K562 (cell line): ENCODE data around the gene VWA1. TPM values are rescaled to one million over a fixed set of nuclear protein-coding genes. Genes with fewer than 3 reads are reported as not detected.
"Not testable (repeated sequence)": the region's sequence is repeated elsewhere in the genome, so short reads cannot be mapped to it uniquely, and the experiment has no call there.

Experiments used
- ATAC-seq: fragments of 200-7000 bp; cut with Tn5 transposase; 3 replicates; pipeline ENCODE4 v1.9.1; 2020; ENCODE audit warnings: moderate library complexity
- BruUV-seq: library from RNA; stranded (reverse); fragments of 400-500 nt; replicated peaks from 2 replicates; lab custom pipeline; 2021; lab: Mats Ljungman, UMichigan
- CTCF ChIA-PET: fragments of 300-600 bp; formaldehyde crosslinking; extraction: SDS; loops from one replicate; lab custom pipeline; 2021; ENCODE audit warnings: low intra/inter-chr PET ratio; lab: Yijun Ruan, JAX
- POLR2A ChIA-PET: fragments of 300-600, 350-650 bp; sonication (Branson Sonifier 250); formaldehyde crosslinking; extraction: SDS; loops from one replicate; lab custom pipeline; 2021; ENCODE audit warnings: antibody characterized with exemption, inconsistent platforms; lab: Yijun Ruan, JAX
- DNase-seq, 4 experiments: peaks; one replicate each; pipeline versions ENCODE4 v3.0.0 to v3.0.0-alpha.2; 2011 to 2018; ENCODE audit warnings: low spot score in 3 of 4, mixed read lengths in 3 of 4; ENCODE audit errors: extremely low read depth in 1 of 4
- FAIRE-seq: peaks from 2 replicates; lab custom pipeline; 2011; peaks lifted over from hg19 to GRCh38; lab: Jason Lieb, UNC
- H2AFZ ChIP-seq: 2 replicates; pipeline ENCODE4 v1.6.0; 2011; ENCODE audit warnings: low read depth, low read length, control low read depth, inconsistent platforms
- H3K27ac ChIP-seq: fragments of 200-600 bp; 3 replicates; pipeline ENCODE4 v1.8.0; 2011; ENCODE audit warnings: low read depth, mild to moderate bottlenecking, control low read depth, inconsistent platforms, low read length, moderate library complexity, mixed read lengths; ENCODE audit errors: extremely low read depth
- H3K27me3 ChIP-seq, 2 experiments: fragments of 300-600 bp in 1 of 2; 2 replicates in 1 of 2; 3 replicates in 1 of 2; pipeline versions ENCODE4 v1.6.0 to v1.8.0; 2011; ENCODE audit warnings: inconsistent platforms in 2 of 2, low read length in 2 of 2, mild to moderate bottlenecking in 1 of 2, mixed read lengths in 1 of 2, moderate library complexity in 1 of 2; ENCODE audit not compliant: control insufficient read depth in 2 of 2, insufficient read depth in 2 of 2
- H3K36me3 ChIP-seq: fragments of 300-600 bp; 3 replicates; pipeline ENCODE4 v1.8.0; 2011; ENCODE audit warnings: mild to moderate bottlenecking, low read length, inconsistent platforms; ENCODE audit not compliant: control insufficient read depth, insufficient read depth
- H3K4me1 ChIP-seq, 2 experiments: fragments of 200-600 bp in 1 of 2; replicated peaks in 1 of 2; 2 replicates in 1 of 2; 3 replicates in 1 of 2; pipeline versions ENCODE4 v1.5.1 to v1.8.0; 2011; ENCODE audit warnings: inconsistent platforms in 2 of 2, low read length in 2 of 2, mild to moderate bottlenecking in 1 of 2, mixed read lengths in 1 of 2, moderate library complexity in 1 of 2; ENCODE audit not compliant: control insufficient read depth in 2 of 2, insufficient read depth in 2 of 2
- H3K4me2 ChIP-seq: 2 replicates; pipeline ENCODE4 v1.6.1; 2011; ENCODE audit warnings: low read length, control low read depth, inconsistent platforms, mixed read lengths; ENCODE audit not compliant: insufficient read depth
- H3K4me3 ChIP-seq: fragments of 200-600 bp; sonication (generic), shearing (Covaris generic); 2 replicates; pipeline ENCODE4 v1.5.1; 2016; ENCODE audit warnings: control low read depth, inconsistent platforms
- H3K79me2 ChIP-seq: fragments of 200-600 bp; 3 replicates; pipeline ENCODE4 v1.8.0; 2011; ENCODE audit warnings: low read length, inconsistent platforms; ENCODE audit not compliant: control insufficient read depth, insufficient read depth
- H3K9ac ChIP-seq, 2 experiments: 2 replicates each; pipeline versions ENCODE4 v1.6.0 to v1.6.1; 2011; ENCODE audit warnings: low read depth in 2 of 2, low read length in 2 of 2, control low read depth in 1 of 2, inconsistent platforms in 1 of 2, mild to moderate bottlenecking in 1 of 2, mixed read lengths in 1 of 2; ENCODE audit not compliant: insufficient read depth in 1 of 2
- H3K9me1 ChIP-seq: one replicate; pipeline ENCODE4 v1.6.0; 2011; ENCODE audit warnings: inconsistent platforms, mild to moderate bottlenecking, low read length, moderate library complexity; ENCODE audit not compliant: control insufficient read depth, insufficient read depth
- H3K9me3 ChIP-seq: replicated peaks from 2 replicates; pipeline ENCODE4 v1.5.1; 2011; ENCODE audit warnings: low read depth, low read length, inconsistent platforms; ENCODE audit not compliant: control insufficient read depth, insufficient read depth
- H4K20me1 ChIP-seq: replicated peaks from 2 replicates; pipeline ENCODE4 v1.6.1; 2011; ENCODE audit warnings: low read length, inconsistent platforms, mixed read lengths; ENCODE audit not compliant: control insufficient read depth, insufficient read depth
- WGBS: fragments of 100-300 bp; shearing (Covaris generic); methylation state at CpG from one replicate; pipeline ENCODE4 v1.1.6; 2016; ENCODE audit warnings: low coverage, mixed read lengths; ENCODE audit not compliant: insufficient coverage; ENCODE audit errors: missing lambda C conversion rate; 5-methylcytosine and 5-hydroxymethylcytosine counted together
- in situ Hi-C: fragments of 300-500 bp; cut with MboI; formaldehyde crosslinking; loops from 4 replicates; pipeline ENCODE4 v1.15.0; 2018; ENCODE audit warnings: inconsistent platforms, mixed read lengths
- intact Hi-C: fragments of 100-400 bp; cut with micrococcal nuclease; formaldehyde crosslinking; loops from 2 replicates; pipeline ENCODE4 v1.14.2; 2022
- polyA plus RNA-seq, 8 experiments: library from polyadenylated mRNA; depleted of rRNA in 4 of 8; stranded (reverse) in 5 of 8; unstranded in 3 of 8; fragments of >200 nt; fragmentation: Nextera tagmentation in 2 of 8; fragmentation: Illumina TruSeq in 1 of 8; extraction: Ambion mirVana in 2 of 8; extraction: Trizol in 1 of 8; gene quantifications; 2 replicates each; pipeline versions ENCODE4 v1.2.1 to v1.2.3, GENCODE V29; 2011 to 2014; ENCODE audit warnings: inconsistent platforms in 1 of 8, missing spikeins in 1 of 8
- total RNA-seq, 7 experiments: library from RNA; depleted of rRNA in 6 of 7; stranded (reverse); fragments of >200 nt in 6 of 7; fragmentation: Illumina TruSeq in 2 of 7; extraction: Trizol in 2 of 7; gene quantifications; 2 replicates each; pipeline versions ENCODE4 v1.2.1 to v1.2.3, GENCODE V29; 2011 to 2021; ENCODE audit warnings: low replicate concordance in 1 of 7
- TF ChIP-seq, protein P1 (sequence below): sonication (generic); formaldehyde crosslinking; IDR thresholded peaks from 2 replicates; pipeline ENCODE4 v1.8.1; 2023; ENCODE audit warnings: mild to moderate bottlenecking, missing genetic modification reagents

Gene VWA1
- total and polyA plus RNA-seq, 9 of the 15 experiments (the other 6 are each of a cell fraction or from before 2014, with no cell fraction given): 0.01 to 6.4 (median 0.85) TPM

DNA sequence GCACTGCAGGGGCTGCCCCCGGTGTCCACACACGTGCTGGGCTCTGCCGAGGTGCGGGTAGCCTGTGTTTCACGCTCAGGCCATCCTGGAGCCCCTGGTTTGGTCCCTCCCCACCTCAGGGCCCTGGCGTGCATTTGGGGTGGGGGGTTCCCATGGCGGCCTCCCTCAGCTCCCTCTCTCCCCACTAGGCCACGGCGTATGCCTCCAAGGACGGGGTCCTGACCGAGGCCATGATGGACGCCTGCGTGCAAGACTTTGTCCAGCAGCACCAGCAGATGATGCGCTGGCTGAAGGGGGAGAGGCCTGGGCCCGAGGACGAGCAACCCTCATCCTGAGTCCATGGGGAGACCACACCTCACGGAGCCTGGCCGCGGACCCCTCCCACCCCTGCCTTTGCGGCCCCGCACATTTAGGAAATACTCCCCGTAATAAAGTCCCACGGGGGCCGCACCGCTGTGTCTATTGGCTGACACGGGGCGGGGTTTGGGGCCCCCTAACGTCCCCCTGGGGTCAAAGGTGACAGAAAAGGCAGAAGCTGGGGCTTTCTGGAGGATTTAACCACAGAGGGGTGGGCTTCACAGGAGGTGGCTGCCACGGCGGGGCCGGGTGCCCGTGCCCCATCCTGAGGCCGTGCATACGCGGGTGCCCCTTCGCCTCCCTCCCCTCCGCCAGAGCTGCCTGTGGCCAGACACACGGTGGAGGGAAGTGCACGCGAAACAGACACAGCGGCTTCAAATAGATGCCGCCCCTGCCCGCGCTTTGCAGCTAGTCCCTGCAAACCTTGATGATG lies 32.9 kb downstream of the VWA1 start:
- POLR2A ChIA-PET, FAIRE-seq, in situ Hi-C loops, H3K9me1 ChIP-seq, H3K27ac ChIP-seq, intact Hi-C loops, H3K4me2 ChIP-seq, H4K20me1 ChIP-seq, H3K4me3 ChIP-seq, BruUV-seq, H2AFZ ChIP-seq, ATAC-seq, CTCF ChIA-PET, H3K9ac ChIP-seq, H3K36me3 ChIP-seq, H3K27me3 ChIP-seq, H3K9me3 ChIP-seq, DNase-seq: not testable (repeated sequence)
- 81% methylated on average over 25 of the region's 44 CpGs for WGBS
- TF ChIP-seq, protein P1, sequence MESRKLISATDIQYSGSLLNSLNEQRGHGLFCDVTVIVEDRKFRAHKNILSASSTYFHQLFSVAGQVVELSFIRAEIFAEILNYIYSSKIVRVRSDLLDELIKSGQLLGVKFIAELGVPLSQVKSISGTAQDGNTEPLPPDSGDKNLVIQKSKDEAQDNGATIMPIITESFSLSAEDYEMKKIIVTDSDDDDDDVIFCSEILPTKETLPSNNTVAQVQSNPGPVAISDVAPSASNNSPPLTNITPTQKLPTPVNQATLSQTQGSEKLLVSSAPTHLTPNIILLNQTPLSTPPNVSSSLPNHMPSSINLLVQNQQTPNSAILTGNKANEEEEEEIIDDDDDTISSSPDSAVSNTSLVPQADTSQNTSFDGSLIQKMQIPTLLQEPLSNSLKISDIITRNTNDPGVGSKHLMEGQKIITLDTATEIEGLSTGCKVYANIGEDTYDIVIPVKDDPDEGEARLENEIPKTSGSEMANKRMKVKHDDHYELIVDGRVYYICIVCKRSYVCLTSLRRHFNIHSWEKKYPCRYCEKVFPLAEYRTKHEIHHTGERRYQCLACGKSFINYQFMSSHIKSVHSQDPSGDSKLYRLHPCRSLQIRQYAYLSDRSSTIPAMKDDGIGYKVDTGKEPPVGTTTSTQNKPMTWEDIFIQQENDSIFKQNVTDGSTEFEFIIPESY (CRISPR knock-in tag): peak; percentile 38; the same call in 1 of the 2 replicates
- Histone ChIP-seq H3K4me1 (peaks cover 0 to 18% of the 10 kb centered on the region in 2 experiments; a peak in 3 of 5 replicates), H3K79me2 (peaks cover 32% of the 10 kb centered on the region)
